ENCODE data around the gene TACR1. TPM values are rescaled to one million over a fixed set of nuclear protein-coding genes. Genes with fewer than 3 reads are reported as not detected.

TACR1 gene
- total RNA-seq, 1 experiment from 2014 or later, result not detected

DNA sequence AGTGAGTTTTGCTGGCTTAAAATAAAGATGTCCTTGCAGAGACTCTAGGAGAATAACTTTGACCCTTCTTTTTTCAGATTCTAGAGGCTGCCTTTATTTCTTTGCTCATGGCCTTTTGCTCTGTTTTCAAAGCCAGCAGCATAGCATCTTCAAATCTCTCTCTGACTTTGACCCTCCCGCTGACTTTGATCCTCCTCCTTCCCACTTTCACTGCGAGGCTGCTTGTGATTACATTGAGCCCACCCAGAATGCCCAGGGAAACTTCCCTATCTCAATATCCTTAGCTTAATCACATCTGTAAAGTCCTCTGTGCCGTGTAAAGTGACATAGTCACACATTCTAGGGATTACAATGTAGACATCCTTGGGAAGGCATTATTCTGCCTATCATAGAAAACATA is 23.9 kb downstream of the TACR1 start:
- Histone ChIP-seq H3K4me2 (ENCODE audit: low read length) (no peak overlapping the region), H4K20me1 (ENCODE audit: insufficient read depth) (no peaks in the 10 kb centered on the region), H3K9me2 (ENCODE audit: insufficient read depth) (no peaks in the 10 kb centered on the region), H3K36me3 (ENCODE audit: control insufficient read depth in 1 of 2, insufficient read depth in 2 of 2, low read length in 2 of 2) (no peaks in the 10 kb centered on the region), H3K27me3 (ENCODE audit: insufficient read depth, low read length) (peaks cover 62% of the 10 kb centered on the region), H3K9me3 (ENCODE audit: control insufficient read depth in 1 of 2, insufficient read depth in 1 of 2, low read depth in 1 of 2, low read length in 2 of 2) (no peaks in the 10 kb centered on the region), H2AFZ (ENCODE audit: low read depth, low read length, poor library complexity, severe bottlenecking) (no peak overlapping the region), H3K4me1 (ENCODE audit: control insufficient read depth in 1 of 2, insufficient read depth in 2 of 2, low read length in 2 of 2) (no peaks in the 10 kb centered on the region), H3K9ac (ENCODE audit: low read length) (no peak overlapping the region), H3K79me2 (ENCODE audit: insufficient read depth, low read length) (no peaks in the 10 kb centered on the region), H3K4me3 (replicated peaks in 1 of 2; ENCODE audit: low read depth in 1 of 2, low read length in 2 of 2) (no peak overlapping the region), H3K27ac (ENCODE audit: low read depth, low read length) (no peak overlapping the region)
- RAD21 ChIA-PET (ENCODE audit: low non-redundant PET in 1 of 2, low total read pairs in 2 of 2, uncharacterized antibody in 2 of 2, unreplicated experiment in 2 of 2), result no interaction called here
- POLR2A ChIA-PET, result no interaction called here
- DNase-seq (ENCODE audit: low read depth, low spot score), result no peak
- CTCF ChIA-PET, result no interaction called here
- TF ChIP-seq ATF3 (IDR thresholded peaks at IDR 0.05) (no peak), CBX3 (IDR thresholded peaks at IDR 0.05; ENCODE audit: low read depth) (no peak), POLR2AphosphoS5 (IDR thresholded peaks at IDR 0.05; ENCODE audit: low read depth, low read length) (no peak), FOSL1 (IDR thresholded peaks at IDR 0.05; ENCODE audit: low read depth) (no peak), SIN3A (IDR thresholded peaks at IDR 0.05; ENCODE audit: low read depth) (no peak)
- intact Hi-C loops (cut with micrococcal nuclease), result no loop called here
- no TSS peak for BruUV-seq (replicated peaks)
- ATAC-seq, result no peak

DNA sequence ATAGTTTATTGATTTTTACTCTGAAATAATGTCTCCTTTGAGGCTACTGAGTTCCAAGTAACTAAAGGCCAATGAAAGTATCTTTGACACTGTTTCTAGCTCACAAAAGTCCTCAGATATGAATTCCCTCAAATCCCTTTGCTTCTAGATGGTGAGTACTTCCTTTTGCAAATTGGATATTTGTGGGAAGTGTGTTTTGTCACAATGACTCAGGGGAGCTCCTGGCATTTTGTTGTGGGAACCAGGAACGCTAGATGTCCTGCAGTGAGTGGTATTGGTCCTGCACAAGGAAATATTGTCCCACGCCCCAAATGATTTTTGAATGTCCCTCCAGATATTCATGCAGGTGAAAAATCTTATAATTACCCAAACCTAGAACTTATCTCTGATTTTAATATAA is 24.3 kb downstream of the TACR1 start:
- Histone ChIP-seq H4K20me1 (ENCODE audit: insufficient read depth) (no peaks in the 10 kb centered on the region), H3K4me1 (ENCODE audit: control insufficient read depth in 1 of 2, insufficient read depth in 2 of 2, low read length in 2 of 2) (no peaks in the 10 kb centered on the region), H3K4me3 (replicated peaks in 1 of 2; ENCODE audit: low read depth in 1 of 2, low read length in 2 of 2) (no peak overlapping the region), H3K4me2 (ENCODE audit: low read length) (no peak overlapping the region), H3K9me3 (ENCODE audit: control insufficient read depth in 1 of 2, insufficient read depth in 1 of 2, low read depth in 1 of 2, low read length in 2 of 2) (no peaks in the 10 kb centered on the region), H3K9ac (ENCODE audit: low read length) (no peak overlapping the region), H3K36me3 (ENCODE audit: control insufficient read depth in 1 of 2, insufficient read depth in 2 of 2, low read length in 2 of 2) (no peaks in the 10 kb centered on the region), H3K79me2 (ENCODE audit: insufficient read depth, low read length) (no peaks in the 10 kb centered on the region), H2AFZ (ENCODE audit: low read depth, low read length, poor library complexity, severe bottlenecking) (no peak overlapping the region), H3K27me3 (ENCODE audit: insufficient read depth, low read length) (peaks cover 57% of the 10 kb centered on the region), H3K9me2 (ENCODE audit: insufficient read depth) (no peaks in the 10 kb centered on the region), H3K27ac (ENCODE audit: low read depth, low read length) (no peak overlapping the region)
- ChIA-PET POLR2A (no interaction called here), RAD21 (ENCODE audit: low non-redundant PET in 1 of 2, low total read pairs in 2 of 2, uncharacterized antibody in 2 of 2, unreplicated experiment in 2 of 2) (no interaction called here), CTCF (no interaction called here)
- TF ChIP-seq CEBPB (IDR thresholded peaks at IDR 0.05; ENCODE audit: low read depth) (no peak), EZH2phosphoT487 (IDR thresholded peaks at IDR 0.05; ENCODE audit: borderline replicate concordance) (no peak), EZH2 (IDR thresholded peaks at IDR 0.05) (no peak), SIN3A (IDR thresholded peaks at IDR 0.05; ENCODE audit: low read depth) (no peak), RAD21 (IDR thresholded peaks at IDR 0.05; ENCODE audit: low read depth) (no peak), POLR2A (IDR thresholded peaks at IDR 0.05; ENCODE audit: borderline replicate concordance, extremely low read depth, insufficient read depth, insufficient read length) (no peak), ELF1 (IDR thresholded peaks at IDR 0.05; ENCODE audit: borderline replicate concordance, low read depth) (no peak), MAX (IDR thresholded peaks at IDR 0.05) (no peak), SP1 (IDR thresholded peaks at IDR 0.05; ENCODE audit: low read depth) (no peak), CBX3 (IDR thresholded peaks at IDR 0.05; ENCODE audit: low read depth) (no peak)
- ATAC-seq (no peak), DNase-seq (ENCODE audit: low read depth, low spot score) (no peak)
- intact Hi-C loops (cut with micrococcal nuclease), result no loop called here
- BruUV-seq (replicated peaks), result no TSS peak

Measured in HCT116 (cell line).